Urinary bladder (tissue), 4 donors: ENCODE results near the gene MTHFD1. TPM values are rescaled to one million over a fixed set of nuclear protein-coding genes. Genes with fewer than 3 reads are reported as not detected.

Experiments used
- DNase-seq: peaks from one replicate; pipeline ENCODE4 v3.0.0-alpha.2; 2015; ENCODE audit errors: extremely low spot score
- H3K27ac ChIP-seq: one replicate; pipeline ENCODE4 v1.5.1; 2013; ENCODE audit warnings: low read depth, mild to moderate bottlenecking, moderate library complexity
- H3K36me3 ChIP-seq: one replicate; pipeline ENCODE4 v1.6.1; 2013; ENCODE audit warnings: mild to moderate bottlenecking, moderate library complexity; ENCODE audit not compliant: insufficient read depth
- H3K4me1 ChIP-seq: one replicate; pipeline ENCODE4 v1.6.1; 2013; ENCODE audit warnings: mild to moderate bottlenecking, moderate library complexity; ENCODE audit not compliant: insufficient read depth
- H3K4me3 ChIP-seq: one replicate; pipeline ENCODE4 v1.5.1; 2013; ENCODE audit warnings: low read depth, low read length
- WGBS: extraction: QIAGEN DNeasy Blood & Tissue Kit; methylation state at CpG from one replicate; pipeline ENCODE4 v1.1.7; 2013; 5-methylcytosine and 5-hydroxymethylcytosine counted together
- polyA plus RNA-seq: library from polyadenylated mRNA; stranded (reverse); fragments of 200-250 nt; gene quantifications from one replicate; pipeline ENCODE4 v1.2.3, GENCODE V29; 2013
- total RNA-seq: library from RNA; depleted of rRNA; stranded (reverse); fragments of >200 nt; gene quantifications from one replicate; pipeline ENCODE4 v1.2.3, GENCODE V29; 2014
- donor health status: healthy with polysubstance abuse.
- donor health status: healthy.

Gene MTHFD1
- total and polyA plus RNA-seq, 2 donors, result 28.4 to 29.4 TPM

GRCh38 chr14:64417055-64417770, 29.1 kb downstream of the MTHFD1 start:
- Histone ChIP-seq H3K4me3 (no peak overlapping the region), H3K36me3 (peaks cover 6% of the 10 kb centered on the region), H3K4me1 (no peaks in the 10 kb centered on the region), H3K27ac (no peak overlapping the region)
- 88% methylated on average over 5 of the region's 5 CpGs for WGBS
- DNase-seq, result no peak

- no peak overlapping the region for H3K4me3 ChIP-seq
- H3K4me1 ChIP-seq, result no peaks in the 10 kb centered on the region
- no peak for DNase-seq
- H3K36me3 ChIP-seq, result peaks cover 6% of the 10 kb centered on the region
- WGBS, result 97% methylated on average over 7 of the region's 7 CpGs
- H3K27ac ChIP-seq, result no peak overlapping the region
Measured at GRCh38 chr14:64417771-64418125, 29.6 kb downstream of the MTHFD1 start.

GRCh38 chr14:64419003-64419402, 30.9 kb downstream of the MTHFD1 start:
- Histone ChIP-seq H3K27ac (no peak overlapping the region), H3K36me3 (peaks cover 6% of the 10 kb centered on the region), H3K4me1 (no peaks in the 10 kb centered on the region), H3K4me3 (no peak overlapping the region)
- DNase-seq, result no peak
- 78% methylated on average over 7 of the region's 7 CpGs for WGBS

GRCh38 chr14:64421166-64421565, 33.0 kb downstream of the MTHFD1 start:
- WGBS, result 68% methylated on average over 8 of the region's 8 CpGs
- H3K36me3 ChIP-seq, result peaks cover 8% of the 10 kb centered on the region
- H3K4me3 ChIP-seq, result no peak overlapping the region
- DNase-seq, result no peak
- H3K27ac ChIP-seq, result no peak overlapping the region
- no peaks in the 10 kb centered on the region for H3K4me1 ChIP-seq

GRCh38 chr14:64422005-64422404, 33.9 kb downstream of the MTHFD1 start:
- 94% methylated on average over 1 of the region's 1 CpG for WGBS
- peaks cover 8% of the 10 kb centered on the region for H3K36me3 ChIP-seq
- no peak for DNase-seq

GRCh38 chr14:64422756-64423155, 34.6 kb downstream of the MTHFD1 start:
- Histone ChIP-seq H3K4me1 (no peaks in the 10 kb centered on the region), H3K27ac (no peak overlapping the region), H3K36me3 (peaks cover 3% of the 10 kb centered on the region), H3K4me3 (no peak overlapping the region)
- DNase-seq, result no peak
- WGBS, result 89% methylated on average over 7 of the region's 7 CpGs

More at GRCh38 chr14:64422005-64422404, 33.9 kb downstream of the MTHFD1 start:
- no peak overlapping the region for H3K27ac ChIP-seq
- H3K4me1 ChIP-seq, result no peaks in the 10 kb centered on the region
- no peak overlapping the region for H3K4me3 ChIP-seq

GRCh38 chr14:64423987-64424386, 35.8 kb downstream of the MTHFD1 start:
- 93% methylated on average over 6 of the region's 6 CpGs for WGBS
- Histone ChIP-seq H3K4me1 (no peaks in the 10 kb centered on the region), H3K4me3 (no peak overlapping the region), H3K36me3 (peaks cover 2% of the 10 kb centered on the region), H3K27ac (no peak overlapping the region)
- no peak for DNase-seq

- Histone ChIP-seq H3K36me3 (peaks cover 2% of the 10 kb centered on the region), H3K4me1 (no peaks in the 10 kb centered on the region), H3K4me3 (no peak overlapping the region), H3K27ac (no peak overlapping the region)
- WGBS, result 61% methylated on average over 3 of the region's 3 CpGs
- DNase-seq, result no peak
Measured at GRCh38 chr14:64434528-64434927, 46.4 kb downstream of the MTHFD1 start.

GRCh38 chr14:64438181-64438841, 50.2 kb downstream of the MTHFD1 start:
- DNase-seq, result no peak
- H3K4me3 ChIP-seq, result no peak overlapping the region
- WGBS, result 69% methylated on average over 3 of the region's 3 CpGs
- H3K27ac ChIP-seq, result no peak overlapping the region
- no peaks in the 10 kb centered on the region for H3K4me1 ChIP-seq
- peaks cover 2% of the 10 kb centered on the region for H3K36me3 ChIP-seq

GRCh38 chr14:64439141-64439540, 51.0 kb downstream of the MTHFD1 start:
- WGBS, result 95% methylated on average over 6 of the region's 6 CpGs

GRCh38 chr14:64440494-64440893, 52.3 kb downstream of the MTHFD1 start:
- no peak overlapping the region for H3K4me3 ChIP-seq
- no peaks in the 10 kb centered on the region for H3K4me1 ChIP-seq
- 93% methylated on average over 3 of the region's 3 CpGs for WGBS
- no peak overlapping the region for H3K27ac ChIP-seq
- H3K36me3 ChIP-seq, result peaks cover 1% of the 10 kb centered on the region
- no peak for DNase-seq

More at GRCh38 chr14:64439141-64439540, 51.0 kb downstream of the MTHFD1 start:
- Histone ChIP-seq H3K4me1 (no peaks in the 10 kb centered on the region), H3K27ac (no peak overlapping the region), H3K36me3 (peaks cover 2% of the 10 kb centered on the region), H3K4me3 (no peak overlapping the region)
- no peak for DNase-seq

- no peaks in the 10 kb centered on the region for H3K4me1 ChIP-seq
- H3K4me3 ChIP-seq, result no peak overlapping the region
- H3K27ac ChIP-seq, result no peak overlapping the region
- WGBS, result 72% methylated on average over 17 of the region's 17 CpGs
- DNase-seq, result no peak
- H3K36me3 ChIP-seq, result no peaks in the 10 kb centered on the region
Measured at GRCh38 chr14:64442300-64442988, 54.3 kb downstream of the MTHFD1 start.

- Histone ChIP-seq H3K4me3 (no peak overlapping the region), H3K36me3 (no peaks in the 10 kb centered on the region), H3K27ac (no peak overlapping the region), H3K4me1 (no peaks in the 10 kb centered on the region)
- WGBS, result 90% methylated on average over 11 of the region's 11 CpGs
- DNase-seq, result no peak
Measured at GRCh38 chr14:64444140-64444539, 56.0 kb downstream of the MTHFD1 start.
